ENCODE results near the gene CERS2. TPM values are rescaled to one million over a fixed set of nuclear protein-coding genes. Genes with fewer than 3 reads are reported as not detected.

CERS2 gene
- total and polyA plus RNA-seq, 2 of the 13 experiments (the other 11 are each of a cell fraction or from before 2014, with no cell fraction given) = 269 to 298 TPM

- peak within 1 kb of the TSS; percentile 98 for H3K9ac ChIP-seq (ENCODE audit: insufficient read depth, low read depth, low read length)
- H3K9me3 ChIP-seq (ENCODE audit: low read length) = no peaks in the 10 kb centered on the region
- 2% methylated on average over 18 of the region's 18 CpGs for WGBS (ENCODE audit: low lambda C conversion rate)
- in situ Hi-C loops (cut with HindIII; ENCODE audit: extremely low pct_ligation_motif_present, low pct_unique_long_range_greater_than_20kb) (no loop called here), intact Hi-C loops (cut with micrococcal nuclease; ENCODE audit: unreplicated experiment) (loop anchor here (1.0 to 5.0 kb wide), 3 partner anchors 25 to 41 kb away; partner anchors contain the start of genes C1orf56 and CERS2)
- ATAC-seq (peak; percentile 90), DNase-seq (ENCODE audit: low spot score) (peak; percentile 95), FAIRE-seq (peak; percentile 95)
- H3K4me3 ChIP-seq (replicated peaks in 1 of 3; ENCODE audit: insufficient read depth in 1 of 3, low read depth in 2 of 3, low read length in 3 of 3) = peak within 1 kb of the TSS; percentile 61 to 99 (median 69)
- CTCF ChIA-PET (ENCODE audit: low intra/inter-chr PET ratio, low total read pairs) = interaction anchor here (2.3 kb wide), 1 partner anchor 27 kb away, joined by 22 read pairs; no protein-coding TSS in a partner anchor
- POLR2A ChIA-PET = interaction anchor here (0.6 to 9.1 kb wide), 26 partner anchors 11 to 605 kb away, joined by 3 to 150 read pairs (median 4); partner anchors contain the start of genes ANXA9, C1orf56, CERS2 and ENSA
- H3K4me2 ChIP-seq (ENCODE audit: low read depth, low read length) = peak within 1 kb of the TSS; percentile 99
- H3K27me3 ChIP-seq (ENCODE audit: control insufficient read depth in 1 of 2, insufficient read depth in 2 of 2, low read length in 2 of 2) = no peaks in the 10 kb centered on the region; a peak in 1 of 5 replicates
- peaks cover 75% of the 10 kb centered on the region for H3K4me1 ChIP-seq (ENCODE audit: insufficient read depth, low read length)
- no peak within 1 kb of the TSS for H2AFZ ChIP-seq (ENCODE audit: low read length)
- TSS peak; percentile 59 for BruUV-seq (replicated peaks)
- peaks cover 34% of the 10 kb centered on the region for H3K79me2 ChIP-seq (ENCODE audit: insufficient read depth, low read length)
- peak within 1 kb of the TSS; percentile 100 for H3K27ac ChIP-seq (ENCODE audit: extremely low read length, insufficient read depth, low read length)
- no peaks in the 10 kb centered on the region for H4K20me1 ChIP-seq (ENCODE audit: insufficient read depth, low read length)
- peaks cover 1 to 9% of the 10 kb centered on the region in 2 experiments; a peak in 3 of 5 replicates for H3K36me3 ChIP-seq (replicated peaks in 1 of 2; ENCODE audit: control insufficient read depth in 1 of 2, insufficient read depth in 2 of 2, low read length in 2 of 2)
- peak; percentile 49; the same call in 1 of the 2 replicates for TF ChIP-seq ZNF12 (CRISPR knock-in tag; IDR thresholded peaks at IDR 0.05)
- TF ChIP-seq ZNF614 (CRISPR knock-in tag; IDR thresholded peaks at IDR 0.05; ENCODE audit: borderline replicate concordance) = no peak
- TF ChIP-seq STAG1 (CRISPR knock-in tag; IDR thresholded peaks at IDR 0.05) = peak; percentile 67
- peak; percentile 15 for TF ChIP-seq TEAD3 (CRISPR knock-in tag; optimal IDR thresholded peaks at IDR 0.05; ENCODE audit: borderline replicate concordance)
- TF ChIP-seq PHF8 (CRISPR knock-in tag; IDR thresholded peaks at IDR 0.05) = peak; percentile 50; the same call in 1 of the 2 replicates
- TF ChIP-seq SOX5 (CRISPR knock-in tag; IDR thresholded peaks at IDR 0.05; ENCODE audit: borderline replicate concordance) = 0 out of 2 replicates have a peak, but pooled peaks have one; percentile 48
- peak; percentile 53 for TF ChIP-seq JARID2 (CRISPR knock-in tag; IDR thresholded peaks at IDR 0.05; ENCODE audit: insufficient replicate concordance)
- TF ChIP-seq, protein P1, sequence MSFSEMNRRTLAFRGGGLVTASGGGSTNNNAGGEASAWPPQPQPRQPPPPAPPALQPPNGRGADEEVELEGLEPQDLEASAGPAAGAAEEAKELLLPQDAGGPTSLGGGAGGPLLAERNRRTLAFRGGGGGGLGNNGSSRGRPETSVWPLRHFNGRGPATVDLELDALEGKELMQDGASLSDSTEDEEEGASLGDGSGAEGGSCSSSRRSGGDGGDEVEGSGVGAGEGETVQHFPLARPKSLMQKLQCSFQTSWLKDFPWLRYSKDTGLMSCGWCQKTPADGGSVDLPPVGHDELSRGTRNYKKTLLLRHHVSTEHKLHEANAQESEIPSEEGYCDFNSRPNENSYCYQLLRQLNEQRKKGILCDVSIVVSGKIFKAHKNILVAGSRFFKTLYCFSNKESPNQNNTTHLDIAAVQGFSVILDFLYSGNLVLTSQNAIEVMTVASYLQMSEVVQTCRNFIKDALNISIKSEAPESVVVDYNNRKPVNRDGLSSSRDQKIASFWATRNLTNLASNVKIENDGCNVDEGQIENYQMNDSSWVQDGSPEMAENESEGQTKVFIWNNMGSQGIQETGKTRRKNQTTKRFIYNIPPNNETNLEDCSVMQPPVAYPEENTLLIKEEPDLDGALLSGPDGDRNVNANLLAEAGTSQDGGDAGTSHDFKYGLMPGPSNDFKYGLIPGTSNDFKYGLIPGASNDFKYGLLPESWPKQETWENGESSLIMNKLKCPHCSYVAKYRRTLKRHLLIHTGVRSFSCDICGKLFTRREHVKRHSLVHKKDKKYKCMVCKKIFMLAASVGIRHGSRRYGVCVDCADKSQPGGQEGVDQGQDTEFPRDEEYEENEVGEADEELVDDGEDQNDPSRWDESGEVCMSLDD (CRISPR knock-in tag; IDR thresholded peaks at IDR 0.05; ENCODE audit: borderline replicate concordance) = no peak
- TF ChIP-seq NFE2 (CRISPR knock-in tag; IDR thresholded peaks at IDR 0.05) = no peak
- 0 out of 2 replicates have a peak, but pooled peaks have one; percentile 60 for TF ChIP-seq ZSCAN31 (CRISPR knock-in tag; IDR thresholded peaks at IDR 0.05; ENCODE audit: low read depth)
- peak in 1 of 2 experiments; percentile 24; a peak in 1 of 4 replicates for TF ChIP-seq EP300 (IDR thresholded peaks at IDR 0.05; ENCODE audit: low read depth in 2 of 2, low read length in 2 of 2)
- no peak for TF ChIP-seq EP300 (CRISPR knock-in tag; IDR thresholded peaks at IDR 0.05; ENCODE audit: borderline replicate concordance)
- TF ChIP-seq, protein P2, sequence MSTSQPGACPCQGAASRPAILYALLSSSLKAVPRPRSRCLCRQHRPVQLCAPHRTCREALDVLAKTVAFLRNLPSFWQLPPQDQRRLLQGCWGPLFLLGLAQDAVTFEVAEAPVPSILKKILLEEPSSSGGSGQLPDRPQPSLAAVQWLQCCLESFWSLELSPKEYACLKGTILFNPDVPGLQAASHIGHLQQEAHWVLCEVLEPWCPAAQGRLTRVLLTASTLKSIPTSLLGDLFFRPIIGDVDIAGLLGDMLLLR (CRISPR knock-in tag; IDR thresholded peaks at IDR 0.05) = no peak
- 0 out of 2 replicates have a peak, but pooled peaks have one; percentile 26 for TF ChIP-seq NCOR1 (IDR thresholded peaks at IDR 0.05; ENCODE audit: borderline replicate concordance, low read length)
- peak; percentile 92 for TF ChIP-seq ZNF317 (CRISPR knock-in tag; IDR thresholded peaks at IDR 0.05)
- TF ChIP-seq GABPB1 (CRISPR knock-in tag; IDR thresholded peaks at IDR 0.05) = peak; percentile 65
- TF ChIP-seq MAFK (conservative IDR thresholded peaks at IDR 0.05 in 1 of 2, IDR thresholded peaks at IDR 0.05 in 1 of 2; ENCODE audit: low read length in 2 of 2) = peak; percentile 27 to 65; a peak in 2 of 4 replicates
- no peak for TF ChIP-seq ZNF740 (CRISPR knock-in tag; IDR thresholded peaks at IDR 0.05)
- TF ChIP-seq ZGPAT (CRISPR knock-in tag; IDR thresholded peaks at IDR 0.05) = peak; percentile 71; the same call in 1 of the 2 replicates
Observed at GRCh38 chr1:151006327-151007052, 31.9 kb upstream of the CERS2 start, which contains the start of gene MINDY1. Gene MINDY1 (minus strand): TSS chr1:151006902. CDS start chr1:151002617, 4,285 bp downstream.
